HCT116 (cell line): ENCODE results near the gene DNPEP.

Experiments used
- EZH2 ChIP-seq: fragments of 200-600 bp; sonication (generic); IDR thresholded peaks from 2 replicates; pipeline ENCODE4 v1.6.1; 2017; ENCODE audit warnings: antibody characterized with exemption, mixed run types
- ZNF274 ChIP-seq: fragments of 200-500 bp; sonication (Bioruptor generic); IDR thresholded peaks from 2 replicates; pipeline ENCODE4 v1.6.1; 2014; ENCODE audit warnings: mild to moderate bottlenecking, low read depth, low read length, inconsistent platforms
- TF ChIP-seq, protein P1 (sequence below), 3 experiments: fragments of 200-600 bp in 1 of 3; sonication (generic) in 1 of 3; IDR thresholded peaks in 2 of 3; conservative IDR thresholded peaks in 1 of 3; 2 replicates each; pipeline ENCODE4 v1.5.1; 2012 to 2017; ENCODE audit warnings: low read depth in 2 of 3, low read length in 2 of 3, antibody characterized with exemption in 1 of 3, borderline replicate concordance in 1 of 3, control low read depth in 1 of 3, mild to moderate bottlenecking in 1 of 3, mixed read lengths in 1 of 3, mixed run types in 1 of 3, moderate library complexity in 1 of 3; ENCODE audit not compliant: insufficient read depth in 1 of 3
- TF ChIP-seq, protein P2 (sequence below): IDR thresholded peaks from 2 replicates; pipeline ENCODE4 v1.6.1; 2012; ENCODE audit warnings: low read depth

DNA sequence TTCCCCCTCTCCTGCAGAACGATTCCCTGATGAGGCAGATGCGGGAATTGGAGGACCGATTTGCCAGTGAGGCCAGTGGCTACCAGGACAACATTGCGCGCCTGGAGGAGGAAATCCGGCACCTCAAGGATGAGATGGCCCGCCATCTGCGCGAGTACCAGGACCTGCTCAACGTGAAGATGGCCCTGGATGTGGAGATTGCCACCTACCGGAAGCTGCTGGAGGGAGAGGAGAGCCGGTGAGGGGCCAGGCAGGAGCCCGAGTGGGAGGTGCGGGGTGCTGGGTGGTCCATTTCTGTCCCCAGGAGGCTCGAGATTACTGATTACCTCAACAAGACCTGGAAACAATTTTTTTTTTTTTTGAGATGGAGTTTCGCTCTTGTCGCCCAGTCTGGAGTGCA is 33.6 kb upstream of the DNPEP start:
- TF ChIP-seq ZNF274 (no peak), EZH2 (no peak)
- TF ChIP-seq, protein P1, sequence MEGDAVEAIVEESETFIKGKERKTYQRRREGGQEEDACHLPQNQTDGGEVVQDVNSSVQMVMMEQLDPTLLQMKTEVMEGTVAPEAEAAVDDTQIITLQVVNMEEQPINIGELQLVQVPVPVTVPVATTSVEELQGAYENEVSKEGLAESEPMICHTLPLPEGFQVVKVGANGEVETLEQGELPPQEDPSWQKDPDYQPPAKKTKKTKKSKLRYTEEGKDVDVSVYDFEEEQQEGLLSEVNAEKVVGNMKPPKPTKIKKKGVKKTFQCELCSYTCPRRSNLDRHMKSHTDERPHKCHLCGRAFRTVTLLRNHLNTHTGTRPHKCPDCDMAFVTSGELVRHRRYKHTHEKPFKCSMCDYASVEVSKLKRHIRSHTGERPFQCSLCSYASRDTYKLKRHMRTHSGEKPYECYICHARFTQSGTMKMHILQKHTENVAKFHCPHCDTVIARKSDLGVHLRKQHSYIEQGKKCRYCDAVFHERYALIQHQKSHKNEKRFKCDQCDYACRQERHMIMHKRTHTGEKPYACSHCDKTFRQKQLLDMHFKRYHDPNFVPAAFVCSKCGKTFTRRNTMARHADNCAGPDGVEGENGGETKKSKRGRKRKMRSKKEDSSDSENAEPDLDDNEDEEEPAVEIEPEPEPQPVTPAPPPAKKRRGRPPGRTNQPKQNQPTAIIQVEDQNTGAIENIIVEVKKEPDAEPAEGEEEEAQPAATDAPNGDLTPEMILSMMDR (IDR thresholded peaks at IDR 0.05 in 2 of 3, conservative IDR thresholded peaks at IDR 0.05 in 1 of 3; ENCODE audit: borderline replicate concordance in 1 of 3, insufficient read depth in 1 of 3, low read depth in 2 of 3, low read length in 2 of 3) = no peak
- TF ChIP-seq, protein P2, sequence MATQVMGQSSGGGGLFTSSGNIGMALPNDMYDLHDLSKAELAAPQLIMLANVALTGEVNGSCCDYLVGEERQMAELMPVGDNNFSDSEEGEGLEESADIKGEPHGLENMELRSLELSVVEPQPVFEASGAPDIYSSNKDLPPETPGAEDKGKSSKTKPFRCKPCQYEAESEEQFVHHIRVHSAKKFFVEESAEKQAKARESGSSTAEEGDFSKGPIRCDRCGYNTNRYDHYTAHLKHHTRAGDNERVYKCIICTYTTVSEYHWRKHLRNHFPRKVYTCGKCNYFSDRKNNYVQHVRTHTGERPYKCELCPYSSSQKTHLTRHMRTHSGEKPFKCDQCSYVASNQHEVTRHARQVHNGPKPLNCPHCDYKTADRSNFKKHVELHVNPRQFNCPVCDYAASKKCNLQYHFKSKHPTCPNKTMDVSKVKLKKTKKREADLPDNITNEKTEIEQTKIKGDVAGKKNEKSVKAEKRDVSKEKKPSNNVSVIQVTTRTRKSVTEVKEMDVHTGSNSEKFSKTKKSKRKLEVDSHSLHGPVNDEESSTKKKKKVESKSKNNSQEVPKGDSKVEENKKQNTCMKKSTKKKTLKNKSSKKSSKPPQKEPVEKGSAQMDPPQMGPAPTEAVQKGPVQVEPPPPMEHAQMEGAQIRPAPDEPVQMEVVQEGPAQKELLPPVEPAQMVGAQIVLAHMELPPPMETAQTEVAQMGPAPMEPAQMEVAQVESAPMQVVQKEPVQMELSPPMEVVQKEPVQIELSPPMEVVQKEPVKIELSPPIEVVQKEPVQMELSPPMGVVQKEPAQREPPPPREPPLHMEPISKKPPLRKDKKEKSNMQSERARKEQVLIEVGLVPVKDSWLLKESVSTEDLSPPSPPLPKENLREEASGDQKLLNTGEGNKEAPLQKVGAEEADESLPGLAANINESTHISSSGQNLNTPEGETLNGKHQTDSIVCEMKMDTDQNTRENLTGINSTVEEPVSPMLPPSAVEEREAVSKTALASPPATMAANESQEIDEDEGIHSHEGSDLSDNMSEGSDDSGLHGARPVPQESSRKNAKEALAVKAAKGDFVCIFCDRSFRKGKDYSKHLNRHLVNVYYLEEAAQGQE = no peak
